H9 (cell line): ENCODE results near the gene ITGB2. TPM values are rescaled to one million over a fixed set of nuclear protein-coding genes. Genes with fewer than 3 reads are reported as not detected.

Source experiments
- DNase-seq: peaks from one replicate; pipeline ENCODE4 v3.0.0-alpha.2; 2017
- H2AFZ ChIP-seq: one replicate; pipeline ENCODE4 v1.6.1; 2013; ENCODE audit warnings: mild to moderate bottlenecking, low read length, control low read depth, moderate library complexity
- H2AK5ac ChIP-seq: 2 replicates; pipeline ENCODE4 v1.6.1; 2013; ENCODE audit warnings: low read length, control low read depth, mixed read lengths; ENCODE audit not compliant: insufficient read length
- H2BK120ac ChIP-seq: one replicate; pipeline ENCODE4 v1.6.1; 2013; ENCODE audit warnings: low read depth, mild to moderate bottlenecking, low read length, control low read depth, inconsistent platforms; ENCODE audit not compliant: poor library complexity, severe bottlenecking
- H2BK12ac ChIP-seq: 2 replicates; pipeline ENCODE4 v1.6.1; 2013; ENCODE audit warnings: low read length, control low read depth, mixed read lengths, low read depth; ENCODE audit not compliant: insufficient read length
- H2BK15ac ChIP-seq: 2 replicates; pipeline ENCODE4 v1.6.1; 2013; ENCODE audit warnings: low read depth, low read length, control low read depth
- H2BK20ac ChIP-seq: one replicate; pipeline ENCODE4 v1.6.1; 2013; ENCODE audit warnings: low read depth, mild to moderate bottlenecking, low read length, control low read depth, inconsistent platforms; ENCODE audit not compliant: poor library complexity, severe bottlenecking
- H2BK5ac ChIP-seq: 2 replicates; pipeline ENCODE4 v1.6.1; 2013; ENCODE audit warnings: low read length, control low read depth, mixed read lengths; ENCODE audit not compliant: insufficient read length
- H3K14ac ChIP-seq: 2 replicates; pipeline ENCODE4 v1.6.1; 2013; ENCODE audit warnings: low read length, control low read depth; ENCODE audit not compliant: insufficient read depth
- H3K18ac ChIP-seq: 2 replicates; pipeline ENCODE4 v1.6.1; 2013; ENCODE audit warnings: low read depth, mild to moderate bottlenecking, mixed read lengths, low read length, control low read depth; ENCODE audit not compliant: insufficient read length
- H3K23ac ChIP-seq: 2 replicates; pipeline ENCODE4 v1.6.1; 2013; ENCODE audit warnings: low read length, control low read depth, mixed read lengths, low read depth; ENCODE audit not compliant: insufficient read length
- H3K23me2 ChIP-seq: 2 replicates; pipeline ENCODE4 v1.6.1; 2013; ENCODE audit warnings: low read depth, mild to moderate bottlenecking, mixed read lengths, low read length, control low read depth; ENCODE audit not compliant: insufficient read length, poor library complexity, severe bottlenecking
- H3K27ac ChIP-seq: 2 replicates; pipeline ENCODE4 v1.5.1; 2013; ENCODE audit warnings: low read length, control low read depth, mixed read lengths, low read depth; ENCODE audit not compliant: insufficient read length
- H3K27me3 ChIP-seq: 2 replicates; pipeline ENCODE4 v1.6.1; 2013; ENCODE audit warnings: low read length, control low read depth, inconsistent platforms; ENCODE audit not compliant: insufficient read depth
- H3K4ac ChIP-seq: 2 replicates; pipeline ENCODE4 v1.6.1; 2013; ENCODE audit warnings: low read depth, mild to moderate bottlenecking, control low read depth, inconsistent platforms, low read length, moderate library complexity
- H3K4me1 ChIP-seq: 2 replicates; pipeline ENCODE4 v1.6.1; 2013; ENCODE audit warnings: low read length, control low read depth, inconsistent platforms; ENCODE audit not compliant: insufficient read depth
- H3K4me2 ChIP-seq: 2 replicates; pipeline ENCODE4 v1.6.1; 2013; ENCODE audit warnings: low read length, control low read depth, mixed read lengths; ENCODE audit not compliant: insufficient read length, insufficient read depth
- H3K56ac ChIP-seq: 2 replicates; pipeline ENCODE4 v1.6.1; 2013; ENCODE audit warnings: low read depth, mild to moderate bottlenecking, mixed read lengths, low read length, control low read depth; ENCODE audit not compliant: insufficient read length
- H3K79me1 ChIP-seq: 2 replicates; pipeline ENCODE4 v1.6.1; 2013; ENCODE audit warnings: low read depth, mild to moderate bottlenecking, moderate library complexity, low read length, control low read depth, inconsistent platforms; ENCODE audit not compliant: insufficient read depth, poor library complexity, severe bottlenecking
- H3K79me2 ChIP-seq: 2 replicates; pipeline ENCODE4 v1.6.1; 2013; ENCODE audit warnings: low read length, control low read depth, inconsistent platforms; ENCODE audit not compliant: insufficient read depth
- H3K9ac ChIP-seq: 2 replicates; pipeline ENCODE4 v1.6.1; 2013; ENCODE audit warnings: low read length, control low read depth, mixed read lengths; ENCODE audit not compliant: insufficient read length; ENCODE audit errors: extremely low read depth
- H3K9me3 ChIP-seq: one replicate; pipeline ENCODE4 v1.6.1; 2013; ENCODE audit warnings: low read depth, low read length, inconsistent platforms; ENCODE audit not compliant: control insufficient read depth
- H3T11ph ChIP-seq: one replicate; pipeline ENCODE4 v1.6.1; 2013; ENCODE audit warnings: mild to moderate bottlenecking, low read length, control low read depth, inconsistent platforms
- H4K20me1 ChIP-seq: one replicate; pipeline ENCODE4 v1.6.1; 2013; ENCODE audit not compliant: control insufficient read depth, insufficient read length, insufficient read depth
- H4K5ac ChIP-seq: 2 replicates; pipeline ENCODE4 v1.6.1; 2013; ENCODE audit warnings: low read depth, mild to moderate bottlenecking, mixed read lengths, low read length, control low read depth; ENCODE audit not compliant: insufficient read length
- H4K8ac ChIP-seq: replicated peaks from 2 replicates; pipeline ENCODE4 v1.6.1; 2013; ENCODE audit warnings: low read length, control low read depth, mixed read lengths, low read depth; ENCODE audit not compliant: insufficient read length
- H4K91ac ChIP-seq: 2 replicates; pipeline ENCODE4 v1.6.1; 2013; ENCODE audit warnings: low read depth, mild to moderate bottlenecking, moderate library complexity, mixed read lengths, low read length, control low read depth; ENCODE audit not compliant: insufficient read length
- H3K27ac Mint-ChIP-seq, 3 experiments: 2 replicates in 2 of 3; 3 replicates in 1 of 3; pipeline ENCODE4 v1.8.0; 2020 to 2021; ENCODE audit warnings: mixed read lengths in 3 of 3, mild to moderate bottlenecking in 1 of 3, moderate library complexity in 1 of 3
- H3K27me3 Mint-ChIP-seq: 2 replicates; pipeline ENCODE4 v1.8.0; 2021; ENCODE audit warnings: low read depth, mild to moderate bottlenecking, moderate library complexity, mixed read lengths
- H3K36me3 Mint-ChIP-seq, 3 experiments: 2 replicates in 2 of 3; 3 replicates in 1 of 3; pipeline ENCODE4 v1.8.0; 2020 to 2021; ENCODE audit warnings: low read depth in 3 of 3, mixed read lengths in 3 of 3; ENCODE audit not compliant: insufficient read depth in 1 of 3
- H3K4me1 Mint-ChIP-seq, 2 experiments: 2 replicates each; pipeline ENCODE4 v1.8.0; 2020; ENCODE audit warnings: mixed read lengths in 2 of 2
- H3K4me3 Mint-ChIP-seq, 2 experiments: 2 replicates in 1 of 2; 3 replicates in 1 of 2; pipeline ENCODE4 v1.8.0; 2020 to 2021; ENCODE audit warnings: mild to moderate bottlenecking in 2 of 2, mixed read lengths in 2 of 2, moderate library complexity in 1 of 2
- H3K9me3 Mint-ChIP-seq, 2 experiments: 2 replicates in 1 of 2; 3 replicates in 1 of 2; pipeline ENCODE4 v1.8.0; 2020; ENCODE audit warnings: mild to moderate bottlenecking in 2 of 2, mixed read lengths in 2 of 2, moderate library complexity in 1 of 2
- WGBS: extraction: QIAGEN DNeasy Blood & Tissue Kit; methylation state at CpG from one replicate; pipeline ENCODE4 v1.1.7; 2013; ENCODE audit warnings: missing lambda C conversion rate, low lambda C conversion rate, mixed read lengths; ENCODE audit not compliant: insufficient read length; ENCODE audit errors: extremely low coverage; 5-methylcytosine and 5-hydroxymethylcytosine counted together
- total RNA-seq: library from RNA; stranded (reverse); gene quantifications from 2 replicates; pipeline ENCODE4 v1.2.1, GENCODE V29; 2021
- TF ChIP-seq, protein P1 (sequence below): fragments of 200-600 bp; sonication (generic); conservative IDR thresholded peaks from 3 replicates; pipeline ENCODE4 v1.8.0; 2021; ENCODE audit warnings: antibody characterized with exemption, mild to moderate bottlenecking

The ITGB2 gene
- total RNA-seq, 1 experiment from 2014 or later, result 1.1 TPM

DNA sequence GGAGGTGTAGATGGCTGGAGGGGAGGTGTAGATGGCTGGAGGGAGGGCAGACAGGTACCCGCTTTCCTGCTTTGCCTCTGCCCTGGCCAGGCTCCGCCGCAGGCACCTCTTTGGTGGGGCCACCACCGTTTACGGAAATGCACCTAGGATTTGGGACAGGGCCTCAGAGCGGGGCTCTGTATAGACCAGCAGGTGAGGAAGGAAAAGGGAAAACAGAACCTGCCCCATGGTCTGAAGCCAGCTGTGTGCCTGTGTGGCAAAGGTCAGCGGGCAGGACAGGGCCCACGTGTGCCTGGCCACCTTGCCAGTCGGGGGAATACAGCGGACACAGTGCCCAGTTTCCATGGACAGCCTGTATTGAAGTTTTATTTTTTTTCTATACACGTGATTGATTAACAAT, 35.1 kb downstream of the ITGB2 start:
- Histone ChIP-seq H3K9ac (no peak overlapping the region), H3K18ac (no peak overlapping the region), H3T11ph (no peak overlapping the region), H4K5ac (no peak overlapping the region), H3K14ac (no peak overlapping the region), H3K27me3 (no peaks in the 10 kb centered on the region), H2BK15ac (no peak overlapping the region), H4K8ac (no peak overlapping the region), H2AK5ac (no peak overlapping the region), H3K27ac (no peak overlapping the region), H3K4me1 (no peaks in the 10 kb centered on the region), H3K23me2 (no peaks in the 10 kb centered on the region), H2BK20ac (no peak overlapping the region), H4K20me1 (no peaks in the 10 kb centered on the region), H2BK5ac (no peak overlapping the region), H2BK120ac (no peak overlapping the region), H3K79me2 (no peaks in the 10 kb centered on the region), H2BK12ac (no peak overlapping the region), H3K56ac (no peak overlapping the region), H2AFZ (no peak overlapping the region), H3K4me2 (no peak overlapping the region), H3K79me1 (no peaks in the 10 kb centered on the region), H4K91ac (no peak overlapping the region), H3K4ac (no peak overlapping the region), H3K9me3 (no peaks in the 10 kb centered on the region), H3K23ac (no peak overlapping the region)
- Mint-ChIP-seq H3K4me1 (no peaks in the 10 kb centered on the region), H3K36me3 (no peaks in the 10 kb centered on the region), H3K27me3 (peaks cover 6% of the 10 kb centered on the region), H3K9me3 (no peaks in the 10 kb centered on the region; a peak in 1 of 5 replicates), H3K4me3 (no peak overlapping the region), H3K27ac (no peak overlapping the region)
- no CpG with 5 or more reads among the region's 11 CpGs for WGBS
- no peak for DNase-seq
- TF ChIP-seq, protein P1, sequence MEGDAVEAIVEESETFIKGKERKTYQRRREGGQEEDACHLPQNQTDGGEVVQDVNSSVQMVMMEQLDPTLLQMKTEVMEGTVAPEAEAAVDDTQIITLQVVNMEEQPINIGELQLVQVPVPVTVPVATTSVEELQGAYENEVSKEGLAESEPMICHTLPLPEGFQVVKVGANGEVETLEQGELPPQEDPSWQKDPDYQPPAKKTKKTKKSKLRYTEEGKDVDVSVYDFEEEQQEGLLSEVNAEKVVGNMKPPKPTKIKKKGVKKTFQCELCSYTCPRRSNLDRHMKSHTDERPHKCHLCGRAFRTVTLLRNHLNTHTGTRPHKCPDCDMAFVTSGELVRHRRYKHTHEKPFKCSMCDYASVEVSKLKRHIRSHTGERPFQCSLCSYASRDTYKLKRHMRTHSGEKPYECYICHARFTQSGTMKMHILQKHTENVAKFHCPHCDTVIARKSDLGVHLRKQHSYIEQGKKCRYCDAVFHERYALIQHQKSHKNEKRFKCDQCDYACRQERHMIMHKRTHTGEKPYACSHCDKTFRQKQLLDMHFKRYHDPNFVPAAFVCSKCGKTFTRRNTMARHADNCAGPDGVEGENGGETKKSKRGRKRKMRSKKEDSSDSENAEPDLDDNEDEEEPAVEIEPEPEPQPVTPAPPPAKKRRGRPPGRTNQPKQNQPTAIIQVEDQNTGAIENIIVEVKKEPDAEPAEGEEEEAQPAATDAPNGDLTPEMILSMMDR, result no peak
